ENCODE data around the gene KRTAP12-2. TPM values are rescaled to one million over a fixed set of nuclear protein-coding genes. Genes with fewer than 3 reads are reported as not detected.

KRTAP12-2 gene, protein sequence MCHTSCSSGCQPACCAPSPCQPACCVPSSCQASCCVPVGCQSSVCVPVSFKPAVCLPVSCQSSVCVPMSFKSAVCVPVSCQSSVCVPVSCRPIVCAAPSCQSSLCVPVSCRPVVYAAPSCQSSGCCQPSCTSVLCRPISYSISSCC
- total RNA-seq, result not detected
- not detected for polyA plus RNA-seq
- long read RNA-seq, donor 1, result 0 reads
- long read RNA-seq, donor 2, result 0 reads
- long read RNA-seq, donor 3, result 0 reads

- intact Hi-C loops (cut with DNase I), result no loop called here
- H3K27ac ChIP-seq, result no peak within 1 kb of the TSS
- no peaks in the 10 kb centered on the region for H3K4me1 ChIP-seq (ENCODE audit: insufficient read depth)
- H3K36me3 ChIP-seq, result no peaks in the 10 kb centered on the region
- DNase-seq, result no peak
- 62 to 81% (median 78%) methylated on average over 19 of the region's 19 CpGs for WGBS, 3 donors
- H3K4me3 ChIP-seq, result no peak within 1 kb of the TSS
- TF ChIP-seq POLR2A (IDR thresholded peaks at IDR 0.05) (no peak), EP300 (IDR thresholded peaks at IDR 0.05) (no peak)
- TF ChIP-seq, protein P1, sequence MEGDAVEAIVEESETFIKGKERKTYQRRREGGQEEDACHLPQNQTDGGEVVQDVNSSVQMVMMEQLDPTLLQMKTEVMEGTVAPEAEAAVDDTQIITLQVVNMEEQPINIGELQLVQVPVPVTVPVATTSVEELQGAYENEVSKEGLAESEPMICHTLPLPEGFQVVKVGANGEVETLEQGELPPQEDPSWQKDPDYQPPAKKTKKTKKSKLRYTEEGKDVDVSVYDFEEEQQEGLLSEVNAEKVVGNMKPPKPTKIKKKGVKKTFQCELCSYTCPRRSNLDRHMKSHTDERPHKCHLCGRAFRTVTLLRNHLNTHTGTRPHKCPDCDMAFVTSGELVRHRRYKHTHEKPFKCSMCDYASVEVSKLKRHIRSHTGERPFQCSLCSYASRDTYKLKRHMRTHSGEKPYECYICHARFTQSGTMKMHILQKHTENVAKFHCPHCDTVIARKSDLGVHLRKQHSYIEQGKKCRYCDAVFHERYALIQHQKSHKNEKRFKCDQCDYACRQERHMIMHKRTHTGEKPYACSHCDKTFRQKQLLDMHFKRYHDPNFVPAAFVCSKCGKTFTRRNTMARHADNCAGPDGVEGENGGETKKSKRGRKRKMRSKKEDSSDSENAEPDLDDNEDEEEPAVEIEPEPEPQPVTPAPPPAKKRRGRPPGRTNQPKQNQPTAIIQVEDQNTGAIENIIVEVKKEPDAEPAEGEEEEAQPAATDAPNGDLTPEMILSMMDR (IDR thresholded peaks at IDR 0.05), result no peak
- no peaks in the 10 kb centered on the region for H3K9me3 ChIP-seq
- H3K27me3 ChIP-seq, result no peaks in the 10 kb centered on the region
Measured at GRCh38 chr21:44666401-44667320, at the start of gene KRTAP12-2. KRTAP12-2 (minus strand) TSS chr21:44666927; CDS start chr21:44666886, 41 bp downstream.

- no peaks in the 10 kb centered on the region for H3K27me3 ChIP-seq
- no peaks in the 10 kb centered on the region for H3K4me1 ChIP-seq (ENCODE audit: insufficient read depth)
- intact Hi-C loops (cut with DNase I), result no loop called here
- no peak overlapping the region for H3K4me3 ChIP-seq
- TF ChIP-seq POLR2A (IDR thresholded peaks at IDR 0.05), result no peak
- no peak for TF ChIP-seq EP300 (IDR thresholded peaks at IDR 0.05)
- no peaks in the 10 kb centered on the region for H3K9me3 ChIP-seq
- DNase-seq, result no peak
- WGBS, 3 donors, result 12 to 24% (median 17%) methylated on average over 8 of the region's 8 CpGs
- no peaks in the 10 kb centered on the region for H3K36me3 ChIP-seq
- no peak overlapping the region for H3K27ac ChIP-seq
Measured at GRCh38 chr21:44714905-44715304, 48.2 kb upstream of the KRTAP12-2 start.

DNA sequence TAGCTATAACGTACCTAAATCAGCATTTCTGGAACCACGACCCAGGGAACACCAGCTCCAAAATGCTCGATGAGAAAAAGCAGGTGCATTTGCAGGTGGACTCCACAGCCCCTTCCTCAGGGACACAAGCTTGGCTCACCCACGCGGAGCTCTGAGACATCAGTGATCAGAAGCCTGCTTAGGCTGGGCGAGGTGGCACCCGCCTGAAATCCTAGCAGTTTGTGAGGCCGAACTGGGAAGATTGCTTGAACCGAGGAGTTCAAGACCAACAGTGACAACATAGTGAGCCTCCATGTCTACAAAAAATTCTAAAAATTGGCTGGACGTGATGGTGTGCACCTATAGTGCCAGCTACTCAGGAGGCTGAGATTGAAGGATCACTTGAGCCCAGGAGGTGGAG is 47.1 kb upstream of the KRTAP12-2 start:
- Histone ChIP-seq H3K4me1 (ENCODE audit: insufficient read depth) (no peaks in the 10 kb centered on the region), H3K36me3 (no peaks in the 10 kb centered on the region), H3K9me3 (no peaks in the 10 kb centered on the region), H3K27me3 (no peaks in the 10 kb centered on the region), H3K27ac (no peak overlapping the region), H3K4me3 (no peak overlapping the region)
- intact Hi-C loops (cut with DNase I), result no loop called here
- TF ChIP-seq, protein P1 (IDR thresholded peaks at IDR 0.05), result no peak
- TF ChIP-seq POLR2A (IDR thresholded peaks at IDR 0.05), result no peak
- no peak for TF ChIP-seq EP300 (IDR thresholded peaks at IDR 0.05)
- no peak for DNase-seq
- WGBS, 3 donors, result 81 to 84% (median 81%) methylated on average over 10 of the region's 10 CpGs

DNA sequence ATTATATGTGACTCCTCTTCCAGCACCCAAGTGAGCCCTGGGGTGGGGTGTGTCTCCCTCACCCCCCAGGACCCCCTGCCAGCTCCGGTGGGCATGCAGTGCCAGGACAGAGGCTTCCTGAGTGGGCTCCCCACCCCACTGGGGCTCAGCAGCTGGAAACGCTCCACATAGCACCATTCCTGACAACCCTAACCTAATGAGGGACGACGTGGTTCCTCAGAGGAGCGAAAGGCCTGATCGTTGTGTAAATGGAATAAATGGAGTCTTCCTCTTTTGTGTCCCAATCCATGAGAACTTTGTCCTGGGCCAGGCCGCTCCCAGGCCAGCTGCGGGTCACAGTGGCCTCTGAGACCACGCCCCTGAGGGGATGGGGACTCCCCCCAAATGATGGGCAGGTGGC is 46.4 kb upstream of the KRTAP12-2 start:
- 57 to 59% (median 57%) methylated on average over 9 of the region's 9 CpGs for WGBS, 3 donors
- no peaks in the 10 kb centered on the region for H3K27me3 ChIP-seq

More for the DNA sequence above, 46.4 kb upstream of the KRTAP12-2 start:
- TF ChIP-seq, protein P1 (IDR thresholded peaks at IDR 0.05), result no peak
- TF ChIP-seq POLR2A (IDR thresholded peaks at IDR 0.05), result no peak
- TF ChIP-seq EP300 (IDR thresholded peaks at IDR 0.05), result no peak
- Histone ChIP-seq H3K4me1 (ENCODE audit: insufficient read depth) (no peaks in the 10 kb centered on the region), H3K36me3 (no peaks in the 10 kb centered on the region), H3K27ac (no peak overlapping the region), H3K4me3 (no peak overlapping the region), H3K9me3 (no peaks in the 10 kb centered on the region)
- peak in 1 of 5 donors; percentile 0 for DNase-seq
- intact Hi-C loops (cut with DNase I), result no loop called here
